Left forelimb (tissue), 1 donor: Measurements from ENCODE around the gene SOWAHB.

ENCODE experiments used
- DNase-seq: peaks from one replicate; pipeline ENCODE4 v3.0.0-alpha.2; 2018; ENCODE audit warnings: low spot score

The SOWAHB gene, protein sequence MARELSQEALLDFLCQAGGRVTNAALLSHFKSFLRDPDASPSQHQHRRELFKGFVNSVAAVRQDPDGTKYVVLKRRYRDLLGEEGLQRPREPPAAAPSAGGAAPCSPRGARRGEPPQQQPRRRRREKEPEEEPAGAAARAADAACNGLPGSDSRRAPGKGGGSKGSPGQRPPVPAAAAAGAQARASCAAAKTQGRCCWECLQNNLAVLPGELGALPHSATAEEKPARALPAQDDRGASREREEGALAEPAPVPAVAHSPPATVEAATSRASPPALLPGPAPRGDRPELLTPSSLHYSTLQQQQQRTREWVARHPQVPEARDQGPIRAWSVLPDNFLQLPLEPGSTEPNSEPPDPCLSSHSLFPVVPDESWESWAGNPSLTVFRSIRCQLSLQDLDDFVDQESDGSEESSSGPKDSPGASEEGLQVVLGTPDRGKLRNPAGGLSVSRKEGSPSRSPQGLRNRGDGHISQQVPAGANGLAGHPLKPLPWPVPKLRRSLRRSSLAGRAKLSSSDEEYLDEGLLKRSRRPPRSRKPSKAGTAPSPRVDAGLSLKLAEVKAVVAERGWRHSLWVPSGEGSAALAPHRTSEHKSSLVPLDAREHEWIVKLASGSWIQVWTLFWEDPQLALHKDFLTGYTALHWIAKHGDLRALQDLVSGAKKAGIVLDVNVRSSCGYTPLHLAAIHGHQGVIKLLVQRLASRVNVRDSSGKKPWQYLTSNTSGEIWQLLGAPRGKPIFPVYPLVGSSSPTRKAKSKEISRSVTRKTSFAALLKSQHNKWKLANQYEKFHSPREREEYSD

DNA sequence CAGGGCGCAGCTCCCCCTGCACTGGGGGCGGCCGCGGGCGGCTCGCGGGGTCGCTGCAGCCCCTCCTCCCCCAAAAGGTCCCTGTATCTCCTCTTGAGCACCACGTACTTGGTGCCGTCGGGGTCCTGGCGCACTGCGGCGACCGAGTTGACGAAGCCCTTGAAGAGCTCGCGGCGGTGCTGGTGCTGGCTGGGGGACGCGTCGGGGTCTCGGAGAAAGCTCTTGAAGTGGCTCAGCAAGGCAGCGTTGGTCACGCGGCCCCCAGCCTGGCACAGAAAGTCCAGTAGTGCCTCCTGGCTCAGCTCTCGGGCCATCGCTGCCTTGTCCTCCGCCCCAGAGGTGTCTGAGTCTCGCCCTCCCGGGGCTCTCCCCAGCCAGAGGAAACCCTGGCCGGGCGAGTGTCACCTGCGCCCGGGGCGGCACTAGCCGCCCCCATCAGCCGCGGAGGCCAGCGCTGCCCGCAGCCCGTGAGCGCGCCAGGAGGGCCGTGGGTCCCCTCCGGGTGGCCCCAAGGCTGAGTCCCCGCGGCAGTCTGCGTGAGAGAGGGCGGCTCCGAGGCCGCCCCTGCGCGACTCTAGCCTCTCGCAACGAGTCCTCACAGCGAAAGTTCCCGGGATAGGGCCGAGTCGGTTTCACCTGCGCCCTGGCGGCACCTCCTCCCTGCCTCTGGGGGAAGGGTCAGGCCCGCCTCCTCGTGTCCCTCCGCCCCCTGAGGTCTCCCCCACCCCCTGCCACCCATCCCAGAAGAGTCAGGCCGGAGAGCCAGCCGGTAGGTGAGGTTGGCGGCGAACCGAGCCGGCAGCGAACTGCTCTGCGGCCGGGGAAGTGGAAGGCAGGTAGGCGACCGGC is at the start of gene SOWAHB:
SOWAHB (minus strand) TSS at position 609 of the 849 bp plus-strand sequence; CDS start at position 314, 295 bp downstream.
- no peak for DNase-seq

- DNase-seq, result no peak
These were observed 49.4 kb upstream of the SOWAHB start for GRCh38 chr4:76947369-76947768.

DNA sequence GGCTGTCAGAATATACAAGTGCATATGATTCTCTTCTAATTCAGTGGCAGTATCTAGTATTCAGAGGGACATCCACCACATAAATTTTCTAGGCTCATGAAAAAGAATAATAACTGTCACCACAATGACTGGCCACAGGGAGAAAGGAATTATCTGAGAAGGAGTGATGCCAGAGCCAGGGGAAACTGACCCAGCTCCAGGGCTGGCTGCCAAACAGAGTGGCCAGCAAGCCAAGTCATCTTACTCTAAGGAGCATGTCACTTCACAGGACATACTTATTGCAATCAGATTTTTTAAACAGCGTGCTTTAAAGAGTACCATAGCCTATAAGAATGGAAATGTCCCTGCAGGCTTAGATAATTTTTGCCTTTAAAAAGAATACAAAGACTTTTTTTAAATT is 45.8 kb upstream of the SOWAHB start:
- no peak for DNase-seq

GRCh38 chr4:76943129-76943620 is 45.2 kb upstream of the SOWAHB start:
- no peak for DNase-seq

DNA sequence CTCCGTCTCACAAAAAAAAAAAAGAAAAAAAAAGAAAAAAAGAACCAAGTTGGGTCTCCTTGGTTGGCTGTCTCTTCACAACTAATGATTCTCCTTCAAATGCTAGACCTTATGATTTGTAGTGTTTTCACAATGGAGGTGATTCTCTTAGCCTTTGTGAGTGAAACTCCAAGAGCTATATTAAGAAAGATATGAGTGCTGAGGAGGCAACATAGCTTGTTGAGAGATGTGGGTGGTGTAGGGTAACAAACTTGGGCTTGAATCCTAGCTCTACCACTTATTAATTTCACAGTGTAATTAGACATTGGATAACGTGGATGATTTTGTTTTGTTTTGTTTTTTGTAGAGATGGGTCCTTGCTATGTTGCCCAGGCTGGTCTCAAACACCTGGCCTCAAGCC is 41.2 kb upstream of the SOWAHB start:
- no peak for DNase-seq

- no peak for DNase-seq
These were observed 33.8 kb upstream of the SOWAHB start for GRCh38 chr4:76931576-76932276.

- DNase-seq, result no peak
These were observed 33.1 kb upstream of the SOWAHB start for GRCh38 chr4:76931087-76931486.

- no peak for DNase-seq
These were observed 32.7 kb upstream of the SOWAHB start for GRCh38 chr4:76930685-76931084.

GRCh38 chr4:76926841-76927240 is 28.9 kb upstream of the SOWAHB start:
- no peak for DNase-seq

DNA sequence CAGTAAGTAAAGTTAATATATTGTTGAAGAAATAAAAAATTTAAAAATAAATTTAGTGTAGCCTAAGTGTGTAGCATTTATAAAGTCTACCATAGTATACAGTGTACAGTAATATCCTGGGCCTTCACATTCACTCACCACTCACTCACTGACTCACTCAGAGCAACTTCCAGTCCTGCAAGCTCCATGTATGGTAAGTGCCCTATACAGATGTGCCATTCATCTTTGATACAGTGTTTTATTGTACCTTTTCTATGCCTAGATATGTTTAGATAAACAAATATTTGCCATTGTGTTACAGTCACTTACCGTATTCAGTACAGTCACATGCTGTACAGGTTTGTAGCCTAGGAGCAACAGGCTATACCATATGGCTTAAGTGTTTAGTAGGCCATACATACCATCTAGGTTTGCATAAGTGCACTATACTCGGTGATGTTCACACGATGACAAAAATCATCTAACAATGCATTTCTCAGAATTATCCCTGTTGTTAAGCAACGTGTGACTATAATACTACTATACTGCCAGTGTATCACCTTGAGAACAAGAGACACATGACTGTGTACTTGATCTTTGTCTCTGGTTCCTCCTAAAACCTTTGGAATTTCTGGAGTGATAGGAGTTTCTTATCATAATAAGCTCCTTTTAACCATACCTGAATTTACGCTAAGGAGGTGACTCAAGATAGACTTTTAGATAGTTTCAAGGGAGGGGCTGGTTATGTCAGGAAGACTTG is 25.8 kb upstream of the SOWAHB start:
- no peak for DNase-seq

- no peak for DNase-seq
These were observed 22.8 kb upstream of the SOWAHB start for GRCh38 chr4:76920715-76921114.

DNA sequence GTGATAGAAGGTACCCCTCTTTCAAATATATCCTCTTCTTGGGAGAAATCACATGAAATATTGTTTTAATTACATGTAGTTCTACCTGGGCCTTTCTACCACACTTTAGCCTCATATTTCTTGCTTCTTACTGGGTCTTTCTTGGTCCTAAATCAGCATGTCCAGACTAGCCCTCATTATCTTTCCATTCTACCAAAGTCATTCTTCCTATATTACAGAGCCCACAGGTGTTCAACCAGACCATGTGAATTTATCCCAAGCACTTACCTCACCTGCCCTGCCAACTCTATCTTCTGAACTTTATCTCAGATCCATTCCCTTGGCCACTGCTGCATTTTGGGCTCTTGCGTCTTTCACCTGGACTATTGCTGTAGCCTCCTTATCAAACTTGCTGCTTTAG is 11.8 kb upstream of the SOWAHB start:
- no peak for DNase-seq

- DNase-seq, result no peak
These were observed 7.6 kb upstream of the SOWAHB start for GRCh38 chr4:76905521-76905920.

DNA sequence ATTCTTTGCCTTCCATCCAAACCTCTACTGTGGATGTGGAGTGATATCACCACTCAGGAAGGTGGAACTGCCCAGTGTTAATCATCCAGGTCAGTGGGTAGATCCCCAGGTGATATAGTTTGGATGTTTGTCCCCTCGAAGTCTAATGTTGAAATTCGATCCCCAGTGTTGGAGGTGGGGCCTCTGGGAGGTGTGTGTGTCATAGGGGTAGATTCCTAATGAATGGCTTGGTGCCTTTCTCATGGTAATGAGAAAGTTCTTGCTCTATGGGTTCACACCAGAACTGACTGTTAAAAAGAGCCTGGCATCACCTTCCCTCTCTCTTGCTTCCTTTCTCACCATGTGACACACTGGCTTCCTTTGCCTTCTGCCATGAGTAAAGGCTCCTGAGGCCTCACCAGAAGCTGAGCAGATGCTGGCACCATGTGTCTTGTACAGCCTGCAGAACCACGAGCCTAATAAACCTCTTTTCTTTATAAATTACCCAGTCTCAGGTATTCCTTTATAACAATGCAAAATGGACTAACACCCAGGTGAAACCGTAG is 6.8 kb upstream of the SOWAHB start:
- DNase-seq, result no peak

GRCh38 chr4:76902233-76902890 is 4.4 kb upstream of the SOWAHB start:
- no peak for DNase-seq

DNA sequence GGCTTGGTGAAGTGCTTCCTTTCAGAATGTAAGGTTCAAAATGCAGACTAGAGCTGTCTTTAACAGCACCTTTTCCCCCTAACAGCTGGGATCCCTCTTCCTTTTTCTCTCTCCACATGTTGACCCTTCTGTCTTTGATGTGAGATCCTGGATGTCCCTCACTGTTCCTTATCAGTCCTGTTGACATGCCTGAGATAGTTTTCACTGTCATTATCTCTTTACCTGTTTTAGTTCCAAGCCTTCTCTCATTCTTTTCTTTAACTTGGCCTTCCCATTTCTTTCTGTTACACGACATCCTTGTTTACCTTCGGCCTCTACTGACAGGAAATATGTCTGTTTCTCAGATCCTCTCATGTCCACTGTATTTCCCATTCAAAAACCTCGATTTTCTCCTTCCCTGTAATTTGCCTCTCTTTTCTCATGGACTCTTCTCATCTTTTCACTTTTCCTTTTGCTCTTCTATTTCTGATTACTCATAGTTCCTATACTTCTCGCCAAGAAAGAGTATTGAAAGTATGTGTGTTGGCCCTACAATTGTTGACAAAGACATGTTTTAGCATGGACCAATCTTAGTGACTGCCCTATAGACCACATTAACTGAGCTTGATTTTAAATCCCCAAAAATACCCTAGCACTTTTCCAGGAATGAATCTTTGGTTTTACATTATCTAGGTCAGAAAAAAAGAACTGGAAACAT is 1.2 kb upstream of the SOWAHB start:
- no peak for DNase-seq

DNA sequence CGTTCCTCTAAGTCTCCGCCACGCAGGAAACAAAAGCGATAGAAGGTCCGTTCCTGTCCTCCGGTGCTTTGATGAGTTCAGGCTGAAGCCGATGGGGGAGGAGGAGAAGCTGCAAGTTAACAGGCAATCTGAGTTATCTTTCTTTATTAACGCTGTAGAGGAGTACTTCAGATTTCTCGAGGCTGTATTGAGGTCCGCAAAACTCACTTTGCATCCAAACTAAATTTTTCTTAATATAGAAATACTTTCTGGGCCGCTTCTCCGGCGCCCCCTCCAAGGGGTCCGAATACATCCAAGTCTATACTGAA is 395 bp upstream of the SOWAHB start:
- no peak for DNase-seq

- no peak for DNase-seq
These were observed 1.1 kb downstream of the SOWAHB start for GRCh38 chr4:76896614-76897535.
